Measurements from ENCODE around the gene HSPG2. TPM values are rescaled to one million over a fixed set of nuclear protein-coding genes. Genes with fewer than 3 reads are reported as not detected.

Gene HSPG2
- total RNA-seq, 2 donors from 2014 or later = 1.2 to 1.6 TPM

DNA sequence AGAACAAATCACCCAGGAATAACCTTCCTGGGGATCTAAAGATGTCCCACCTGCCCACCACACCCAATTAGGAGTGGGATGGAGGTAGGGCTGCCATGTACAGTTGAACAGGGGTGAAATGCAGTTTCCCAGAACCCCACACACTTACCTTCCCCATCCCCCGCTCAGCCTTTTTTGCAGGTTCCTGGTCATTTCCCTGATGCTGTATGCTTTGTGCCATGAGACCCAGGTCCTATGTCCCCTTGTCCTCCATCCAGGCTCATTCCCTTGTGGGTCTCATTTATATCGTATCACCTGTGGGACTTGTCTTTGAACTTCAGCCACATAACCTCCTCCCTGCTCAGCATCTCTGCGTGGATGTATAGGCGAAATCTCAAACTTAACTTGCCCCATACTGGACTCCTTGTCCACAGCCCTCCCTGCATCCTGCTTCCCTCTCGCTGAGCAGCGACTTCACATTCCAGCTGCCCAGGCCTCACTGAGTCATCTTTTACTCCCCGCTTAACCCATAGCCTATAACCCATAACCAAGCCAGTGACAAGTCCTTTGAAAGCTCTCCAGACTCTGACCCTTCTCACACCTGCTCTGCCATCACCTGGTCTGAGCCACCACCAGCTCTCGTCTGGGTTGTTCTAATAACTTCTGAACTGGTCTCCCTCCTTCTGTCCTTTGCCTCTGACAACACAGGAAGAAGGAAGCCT, 120.4 kb downstream of the HSPG2 start:
- DNase-seq (no peak), ATAC-seq (no peak)
- H3K4me3 Mint-ChIP-seq = no peak overlapping the region
- H3K4me1 Mint-ChIP-seq = peaks cover 10% of the 10 kb centered on the region
- H3K9me3 ChIP-seq (ENCODE audit: control insufficient read depth, low read length, poor library complexity, severe bottlenecking) = no peaks in the 10 kb centered on the region
- peaks cover 24% of the 10 kb centered on the region for H3K27me3 Mint-ChIP-seq
- H3K27ac Mint-ChIP-seq = no peak overlapping the region
- peaks cover 4% of the 10 kb centered on the region for H3K36me3 Mint-ChIP-seq (ENCODE audit: low read depth)

- DNase-seq (no peak), ATAC-seq (peak; percentile 33)
- peaks cover 28% of the 10 kb centered on the region for H3K27me3 Mint-ChIP-seq
- H3K27ac Mint-ChIP-seq = no peak overlapping the region
- no peak overlapping the region for H3K4me3 Mint-ChIP-seq
- peaks cover 10% of the 10 kb centered on the region for H3K4me1 Mint-ChIP-seq
- H3K9me3 ChIP-seq (ENCODE audit: control insufficient read depth, low read length, poor library complexity, severe bottlenecking) = no peaks in the 10 kb centered on the region
- peaks cover 4% of the 10 kb centered on the region for H3K36me3 Mint-ChIP-seq (ENCODE audit: low read depth)
These were observed 121.3 kb downstream of the HSPG2 start for GRCh38 chr1:21815724-21816321.

DNA sequence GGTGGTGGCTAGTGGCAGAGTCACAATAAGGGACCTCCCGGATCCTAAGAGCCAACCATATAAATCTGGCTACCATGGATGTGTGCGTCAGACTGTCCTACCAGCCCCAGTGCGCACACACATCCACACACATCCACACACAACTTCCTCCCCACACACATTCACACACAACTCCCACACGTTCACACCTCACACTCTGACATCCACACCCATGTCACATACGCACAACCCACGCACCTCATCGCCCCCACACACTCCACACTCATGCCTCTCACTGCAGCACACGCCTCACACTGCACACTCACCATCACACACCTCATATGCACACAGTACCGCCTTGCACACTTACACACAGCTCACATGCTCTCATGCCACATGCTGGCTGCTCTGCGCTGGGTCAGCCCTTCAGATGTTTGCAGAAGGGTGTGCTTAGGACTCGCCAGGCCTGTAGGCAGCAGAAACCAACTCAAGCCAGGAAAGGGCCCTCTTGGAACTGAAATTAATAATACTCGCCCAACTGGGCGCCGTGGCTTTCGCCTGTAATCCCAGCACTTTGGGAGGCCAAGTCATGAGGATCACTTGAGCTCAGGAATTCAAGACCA, 122.0 kb downstream of the HSPG2 start:
- Mint-ChIP-seq H3K27ac (no peak overlapping the region), H3K36me3 (ENCODE audit: low read depth) (peaks cover 4% of the 10 kb centered on the region), H3K27me3 (peaks cover 28% of the 10 kb centered on the region), H3K4me1 (peaks cover 10% of the 10 kb centered on the region), H3K4me3 (peak overlapping the region; percentile 49)
- no peak for DNase-seq
- H3K9me3 ChIP-seq (ENCODE audit: control insufficient read depth, low read length, poor library complexity, severe bottlenecking) = no peaks in the 10 kb centered on the region
- ATAC-seq = no peak

GRCh38 chr1:21814241-21814918, 122.7 kb downstream of the HSPG2 start:
- Mint-ChIP-seq H3K27ac (no peak overlapping the region), H3K4me3 (peak overlapping the region; percentile 49), H3K36me3 (ENCODE audit: low read depth) (peaks cover 4% of the 10 kb centered on the region), H3K27me3 (peaks cover 28% of the 10 kb centered on the region), H3K4me1 (peaks cover 10% of the 10 kb centered on the region)
- DNase-seq (peak in 1 of 3 donors; percentile 18), ATAC-seq (peak; percentile 81)
- H3K9me3 ChIP-seq (ENCODE audit: control insufficient read depth, low read length, poor library complexity, severe bottlenecking) = no peaks in the 10 kb centered on the region

GRCh38 chr1:21813542-21813941, 123.6 kb downstream of the HSPG2 start:
- Mint-ChIP-seq H3K27me3 (peaks cover 28% of the 10 kb centered on the region), H3K4me1 (peaks cover 8% of the 10 kb centered on the region), H3K27ac (no peak overlapping the region), H3K4me3 (no peak overlapping the region), H3K36me3 (ENCODE audit: low read depth) (peaks cover 4% of the 10 kb centered on the region)
- ATAC-seq (no peak), DNase-seq (no peak)
- H3K9me3 ChIP-seq (ENCODE audit: control insufficient read depth, low read length, poor library complexity, severe bottlenecking) = no peaks in the 10 kb centered on the region

DNA sequence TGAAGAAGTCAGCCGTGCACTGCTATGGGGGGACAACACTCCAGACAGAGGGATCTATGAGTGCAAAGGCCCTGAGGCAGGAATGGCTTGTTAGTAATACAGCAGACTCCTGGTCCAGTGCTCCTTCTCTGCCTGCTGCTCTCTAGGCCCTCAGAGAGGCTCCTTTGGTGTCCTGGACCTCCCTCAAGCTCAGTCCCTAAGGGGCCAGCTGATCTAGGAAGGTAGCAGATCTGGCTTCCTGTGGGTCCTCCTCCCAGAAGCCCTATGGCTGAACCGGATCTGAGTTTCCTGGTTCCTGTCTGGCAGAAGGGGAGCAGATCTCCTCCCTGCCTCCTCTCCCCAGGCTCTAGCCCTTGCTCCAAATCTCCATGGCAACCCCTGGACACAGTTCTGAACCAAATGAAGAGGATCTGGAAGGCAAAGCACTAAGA, 125.2 kb downstream of the HSPG2 start, which contains the start of gene LDLRAD2:
LDLRAD2 (plus strand) TSS at position 391 of the 431 bp plus-strand sequence. CDS start 187 bp downstream, outside the sequence.
- Mint-ChIP-seq H3K27me3 (peaks cover 33% of the 10 kb centered on the region), H3K36me3 (ENCODE audit: low read depth) (peaks cover 4% of the 10 kb centered on the region)

GRCh38 chr1:21804536-21804935, 132.6 kb downstream of the HSPG2 start:
- H3K9me3 ChIP-seq (ENCODE audit: control insufficient read depth, low read length, poor library complexity, severe bottlenecking) = no peaks in the 10 kb centered on the region
- ATAC-seq (no peak), DNase-seq (no peak)
- Mint-ChIP-seq H3K27me3 (peaks cover 24% of the 10 kb centered on the region), H3K4me3 (no peak overlapping the region), H3K27ac (no peak overlapping the region), H3K36me3 (ENCODE audit: low read depth) (peaks cover 3% of the 10 kb centered on the region), H3K4me1 (no peaks in the 10 kb centered on the region)

More for the DNA sequence above, 125.2 kb downstream of the HSPG2 start, which contains the start of gene LDLRAD2:
- no peaks in the 10 kb centered on the region for H3K9me3 ChIP-seq (ENCODE audit: control insufficient read depth, low read length, poor library complexity, severe bottlenecking)
- no peak within 1 kb of the TSS for H3K27ac Mint-ChIP-seq
- no peak within 1 kb of the TSS for H3K4me3 Mint-ChIP-seq
- DNase-seq (no peak), ATAC-seq (no peak)
- peaks cover 6% of the 10 kb centered on the region for H3K4me1 Mint-ChIP-seq

DNA sequence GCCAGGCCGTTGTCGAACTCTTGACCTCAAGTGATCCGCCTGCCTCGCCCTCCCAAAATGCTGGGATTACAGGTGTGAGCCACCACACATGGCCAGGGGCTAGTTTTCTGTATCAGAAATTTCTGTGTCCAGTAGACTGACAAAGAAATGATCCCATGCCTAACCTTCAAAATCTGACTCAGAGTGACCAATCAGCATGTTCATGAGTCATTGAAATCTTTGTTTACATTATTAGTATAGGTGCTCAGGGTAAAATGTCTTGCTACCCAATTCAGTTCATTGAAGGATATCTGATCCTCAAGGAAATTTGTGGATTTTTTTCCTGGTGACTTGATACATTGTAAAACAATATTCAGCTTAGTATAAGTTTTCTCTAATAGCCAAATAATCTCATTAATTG, 136.0 kb downstream of the HSPG2 start:
- ATAC-seq (no peak), DNase-seq (no peak)
- H3K36me3 Mint-ChIP-seq (ENCODE audit: low read depth) = peaks cover 3% of the 10 kb centered on the region

DNA sequence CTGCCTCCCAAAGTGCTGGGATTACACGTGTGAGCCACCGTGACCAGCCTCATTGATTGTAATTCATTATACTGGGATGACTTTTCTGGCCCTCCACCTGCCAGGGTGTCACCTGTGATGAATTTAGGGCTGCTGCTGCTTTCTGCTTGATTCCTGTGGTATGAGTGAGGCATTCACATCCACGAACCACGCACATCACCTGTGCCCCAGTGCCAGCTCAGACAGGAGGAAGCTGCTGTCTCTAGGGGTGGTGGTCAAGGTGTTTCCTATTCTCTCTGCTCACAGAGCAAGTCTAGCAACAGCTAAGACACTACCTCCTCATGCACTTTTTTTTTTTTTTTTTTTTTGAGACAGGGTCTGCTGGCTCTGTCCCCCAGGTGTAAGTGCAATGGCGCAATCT, 137.4 kb downstream of the HSPG2 start:
- H3K27ac Mint-ChIP-seq = no peak overlapping the region
- H3K36me3 Mint-ChIP-seq (ENCODE audit: low read depth) = peaks cover 6% of the 10 kb centered on the region
- H3K4me1 Mint-ChIP-seq = peaks cover 5% of the 10 kb centered on the region
- DNase-seq (no peak), ATAC-seq (no peak)
- peaks cover 18% of the 10 kb centered on the region for H3K27me3 Mint-ChIP-seq
- H3K4me3 Mint-ChIP-seq = no peak overlapping the region
- no peaks in the 10 kb centered on the region for H3K9me3 ChIP-seq (ENCODE audit: control insufficient read depth, low read length, poor library complexity, severe bottlenecking)

More for the DNA sequence above, 136.0 kb downstream of the HSPG2 start:
- H3K4me3 Mint-ChIP-seq = no peak overlapping the region
- no peak overlapping the region for H3K27ac Mint-ChIP-seq
- peaks cover 19% of the 10 kb centered on the region for H3K27me3 Mint-ChIP-seq
- H3K9me3 ChIP-seq (ENCODE audit: control insufficient read depth, low read length, poor library complexity, severe bottlenecking) = no peaks in the 10 kb centered on the region
- H3K4me1 Mint-ChIP-seq = peaks cover 5% of the 10 kb centered on the region

DNA sequence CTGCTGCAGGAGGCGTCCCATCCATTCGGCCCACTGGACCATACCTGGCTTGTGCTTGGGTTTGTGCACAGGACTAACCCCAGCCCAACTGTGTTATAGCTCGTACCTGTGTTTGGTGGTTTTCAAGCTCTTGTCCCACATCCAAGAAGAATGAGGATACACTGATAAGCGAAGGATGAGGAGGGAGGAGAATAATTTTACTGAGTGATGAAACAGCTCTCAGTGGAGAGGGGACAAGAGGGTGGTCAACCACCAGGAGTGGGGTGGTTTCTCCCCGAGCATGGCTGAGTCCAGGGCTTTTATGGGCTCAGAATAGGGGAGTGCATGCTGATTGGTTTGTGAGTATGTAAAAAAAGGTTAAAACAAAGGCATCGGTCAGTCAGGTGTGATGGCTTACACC, 142.0 kb downstream of the HSPG2 start:
- DNase-seq (no peak), ATAC-seq (no peak)
- H3K9me3 ChIP-seq (ENCODE audit: control insufficient read depth, low read length, poor library complexity, severe bottlenecking) = no peaks in the 10 kb centered on the region
- Mint-ChIP-seq H3K27me3 (no peaks in the 10 kb centered on the region), H3K27ac (no peak overlapping the region), H3K36me3 (ENCODE audit: low read depth) (peaks cover 3% of the 10 kb centered on the region), H3K4me3 (no peak overlapping the region), H3K4me1 (peaks cover 7% of the 10 kb centered on the region)

- DNase-seq = no peak
- H3K9me3 ChIP-seq (ENCODE audit: control insufficient read depth, low read length, poor library complexity, severe bottlenecking) = no peaks in the 10 kb centered on the region
- Mint-ChIP-seq H3K4me1 (peaks cover 8% of the 10 kb centered on the region), H3K4me3 (no peak overlapping the region), H3K36me3 (ENCODE audit: low read depth) (peaks cover 3% of the 10 kb centered on the region), H3K27ac (no peak overlapping the region), H3K27me3 (no peaks in the 10 kb centered on the region)
- no peak for ATAC-seq
These were observed 142.5 kb downstream of the HSPG2 start for GRCh38 chr1:21794656-21795055.

- Mint-ChIP-seq H3K4me1 (peaks cover 6% of the 10 kb centered on the region), H3K27me3 (no peaks in the 10 kb centered on the region), H3K27ac (no peak overlapping the region), H3K36me3 (ENCODE audit: low read depth) (peaks cover 3% of the 10 kb centered on the region), H3K4me3 (no peak overlapping the region)
- DNase-seq = no peak
- no peaks in the 10 kb centered on the region for H3K9me3 ChIP-seq (ENCODE audit: control insufficient read depth, low read length, poor library complexity, severe bottlenecking)
- no peak for ATAC-seq
These were observed 144.0 kb downstream of the HSPG2 start for GRCh38 chr1:21793104-21793503.

DNA sequence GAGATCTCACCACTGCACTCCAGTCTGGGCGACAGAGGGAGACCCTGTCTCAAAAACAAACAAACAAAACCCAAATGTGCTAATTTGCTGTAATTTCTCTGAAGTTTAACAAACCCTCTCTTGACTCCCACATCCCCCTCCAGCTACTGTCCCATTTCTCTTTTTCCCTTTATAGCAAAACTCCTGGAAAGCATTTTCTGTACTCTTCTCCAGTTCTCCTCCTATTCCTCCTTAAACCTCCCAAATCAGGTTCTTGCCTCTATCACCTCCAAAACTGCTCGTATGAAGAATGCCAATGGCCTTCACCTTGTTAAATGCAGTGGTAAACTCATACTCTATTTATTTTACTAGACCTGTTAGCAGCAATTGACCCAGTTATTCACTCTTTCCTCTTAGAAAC, 150.5 kb downstream of the HSPG2 start:
- Mint-ChIP-seq H3K4me1 (peaks cover 16% of the 10 kb centered on the region), H3K27ac (no peak overlapping the region), H3K36me3 (ENCODE audit: low read depth) (peaks cover 9% of the 10 kb centered on the region), H3K4me3 (no peak overlapping the region), H3K27me3 (peaks cover 6% of the 10 kb centered on the region)
- ATAC-seq (no peak), DNase-seq (no peak)
- H3K9me3 ChIP-seq (ENCODE audit: control insufficient read depth, low read length, poor library complexity, severe bottlenecking) = no peaks in the 10 kb centered on the region
